Endodermal cell (in vitro differentiated cells): ENCODE results near the gene SYNE1. TPM values are rescaled to one million over a fixed set of nuclear protein-coding genes. Genes with fewer than 3 reads are reported as not detected.

ENCODE experiments used
- DNase-seq: peaks from one replicate; pipeline ENCODE4 v3.0.0-alpha.2; 2017
- H3K27ac ChIP-seq: 2 replicates; pipeline ENCODE4 v1.5.1; 2013; ENCODE audit warnings: mild to moderate bottlenecking, low read depth, low read length, moderate library complexity
- H3K27me3 ChIP-seq: 2 replicates; pipeline ENCODE4 v1.6.1; 2013; ENCODE audit warnings: mild to moderate bottlenecking, low read length, moderate library complexity; ENCODE audit not compliant: insufficient read depth, control insufficient read depth, poor library complexity, severe bottlenecking
- H3K36me3 ChIP-seq: 2 replicates; pipeline ENCODE4 v1.7.0; 2013; ENCODE audit warnings: mild to moderate bottlenecking, low read length, moderate library complexity; ENCODE audit not compliant: control insufficient read depth, insufficient read depth
- H3K4me1 ChIP-seq: one replicate; pipeline ENCODE4 v1.7.0; 2013; ENCODE audit warnings: low read length; ENCODE audit not compliant: control insufficient read depth, insufficient read depth
- H3K4me3 ChIP-seq: 2 replicates; pipeline ENCODE4 v1.5.1; 2013; ENCODE audit warnings: mild to moderate bottlenecking, low read length, moderate library complexity
- H3K9ac ChIP-seq: 2 replicates; pipeline ENCODE4 v1.6.1; 2013; ENCODE audit warnings: mild to moderate bottlenecking, low read length, moderate library complexity; ENCODE audit not compliant: poor library complexity, severe bottlenecking; ENCODE audit errors: extremely low read depth
- H3K9me3 ChIP-seq: 2 replicates; pipeline ENCODE4 v1.6.1; 2013; ENCODE audit warnings: mild to moderate bottlenecking, low read length, moderate library complexity; ENCODE audit not compliant: control insufficient read depth
- H3K27ac Mint-ChIP-seq: 2 replicates; pipeline ENCODE4 v1.8.0; 2020; ENCODE audit warnings: mixed read lengths
- H3K27me3 Mint-ChIP-seq: 2 replicates; pipeline ENCODE4 v1.8.0; 2021; ENCODE audit warnings: mild to moderate bottlenecking, mixed read lengths; ENCODE audit not compliant: insufficient read depth
- H3K36me3 Mint-ChIP-seq: 2 replicates; pipeline ENCODE4 v1.8.0; 2020; ENCODE audit warnings: low read depth, mixed read lengths
- H3K4me1 Mint-ChIP-seq: 2 replicates; pipeline ENCODE4 v1.8.0; 2020; ENCODE audit warnings: mixed read lengths
- H3K4me3 Mint-ChIP-seq: 2 replicates; pipeline ENCODE4 v1.8.0; 2020; ENCODE audit warnings: mild to moderate bottlenecking, moderate library complexity, mixed read lengths
- H3K9me3 Mint-ChIP-seq: 2 replicates; pipeline ENCODE4 v1.8.0; 2020; ENCODE audit warnings: mild to moderate bottlenecking, mixed read lengths
- WGBS, 2 experiments: methylation state at CpG; one replicate each; pipeline versions ENCODE4 v1.1.5 to v1.1.7; 2013; ENCODE audit warnings: missing lambda C conversion rate in 2 of 2, mixed read lengths in 1 of 2; ENCODE audit not compliant: insufficient coverage in 1 of 2, insufficient read length in 1 of 2; 5-methylcytosine and 5-hydroxymethylcytosine counted together
- total RNA-seq, 2 donors: library from RNA; stranded (reverse); fragmentation: NEBNext Ultra II Directional in 1 of 2; extraction: Animal tissue kit (Norgen Biotek cat#: 25700) in 1 of 2; gene quantifications; 2 replicates in 1 of 2; 3 replicates in 1 of 2; pipeline ENCODE4 v1.2.1, GENCODE V29; 2021
- TF ChIP-seq, protein P1 (sequence below): fragments of 200-600 bp; sonication (generic); conservative IDR thresholded peaks from 2 replicates; pipeline ENCODE4 v1.5.0; 2021; ENCODE audit warnings: antibody characterized with exemption, mild to moderate bottlenecking

SYNE1 gene
- total RNA-seq, 2 donors from 2014 or later, result 7.9 to 9.5 TPM

DNA sequence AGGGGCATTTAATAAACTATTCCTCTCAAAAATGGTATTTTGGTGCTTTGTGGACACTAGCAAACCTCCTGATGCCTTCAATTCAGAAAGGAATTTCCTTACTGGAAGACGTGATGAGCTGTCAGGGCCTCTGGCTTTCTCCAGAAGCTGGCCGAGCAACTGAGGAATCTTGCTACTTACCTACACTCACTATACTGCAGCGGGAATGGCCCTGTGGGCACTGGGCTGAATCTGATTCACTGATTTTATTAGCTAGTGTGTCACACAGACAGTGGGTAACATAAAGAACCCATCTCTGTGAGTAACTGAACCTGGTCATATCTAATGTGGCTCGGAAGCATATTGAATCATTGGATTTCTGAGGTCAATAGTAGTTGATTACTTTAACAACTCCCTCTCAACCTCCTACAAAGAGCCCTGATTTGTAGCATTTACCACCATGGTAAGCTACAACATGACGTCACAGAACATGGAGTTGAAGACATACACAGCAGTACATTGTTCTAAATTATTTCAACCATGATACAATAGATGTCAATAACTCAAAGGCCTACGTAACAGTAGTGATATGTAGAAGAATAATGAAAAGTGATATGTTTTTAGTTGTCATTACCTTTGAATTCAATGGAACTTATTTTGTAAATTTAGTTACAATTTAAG lies 232.1 kb downstream of the SYNE1 start:
- H3K4me3 Mint-ChIP-seq, result no peak overlapping the region
- TF ChIP-seq, protein P1, sequence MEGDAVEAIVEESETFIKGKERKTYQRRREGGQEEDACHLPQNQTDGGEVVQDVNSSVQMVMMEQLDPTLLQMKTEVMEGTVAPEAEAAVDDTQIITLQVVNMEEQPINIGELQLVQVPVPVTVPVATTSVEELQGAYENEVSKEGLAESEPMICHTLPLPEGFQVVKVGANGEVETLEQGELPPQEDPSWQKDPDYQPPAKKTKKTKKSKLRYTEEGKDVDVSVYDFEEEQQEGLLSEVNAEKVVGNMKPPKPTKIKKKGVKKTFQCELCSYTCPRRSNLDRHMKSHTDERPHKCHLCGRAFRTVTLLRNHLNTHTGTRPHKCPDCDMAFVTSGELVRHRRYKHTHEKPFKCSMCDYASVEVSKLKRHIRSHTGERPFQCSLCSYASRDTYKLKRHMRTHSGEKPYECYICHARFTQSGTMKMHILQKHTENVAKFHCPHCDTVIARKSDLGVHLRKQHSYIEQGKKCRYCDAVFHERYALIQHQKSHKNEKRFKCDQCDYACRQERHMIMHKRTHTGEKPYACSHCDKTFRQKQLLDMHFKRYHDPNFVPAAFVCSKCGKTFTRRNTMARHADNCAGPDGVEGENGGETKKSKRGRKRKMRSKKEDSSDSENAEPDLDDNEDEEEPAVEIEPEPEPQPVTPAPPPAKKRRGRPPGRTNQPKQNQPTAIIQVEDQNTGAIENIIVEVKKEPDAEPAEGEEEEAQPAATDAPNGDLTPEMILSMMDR, result no peak
- WGBS, 2 experiments, result 67 to 88% methylated on average over 1 to 6 of the region's 6 CpGs

GRCh38 chr6:152404086-152404857 lies 232.9 kb downstream of the SYNE1 start:
- DNase-seq, result no peak
- H3K27ac Mint-ChIP-seq, result no peak overlapping the region
- H3K4me3 Mint-ChIP-seq, result no peak overlapping the region
- no peak overlapping the region for H3K4me3 ChIP-seq
- H3K36me3 Mint-ChIP-seq, result no peaks in the 10 kb centered on the region
- H3K27me3 ChIP-seq, result no peaks in the 10 kb centered on the region
- no peaks in the 10 kb centered on the region for H3K9me3 Mint-ChIP-seq
- H3K36me3 ChIP-seq, result no peaks in the 10 kb centered on the region
- WGBS, 2 experiments, result 87 to 100% methylated on average over 1 to 5 of the region's 6 CpGs
- H3K9me3 ChIP-seq, result no peaks in the 10 kb centered on the region
- H3K27me3 Mint-ChIP-seq, result no peaks in the 10 kb centered on the region
- H3K27ac ChIP-seq, result no peak overlapping the region
- no peaks in the 10 kb centered on the region for H3K4me1 ChIP-seq
- no peak overlapping the region for H3K9ac ChIP-seq
- H3K4me1 Mint-ChIP-seq, result peaks cover 3% of the 10 kb centered on the region
- TF ChIP-seq, protein P1, result no peak

More for the DNA sequence above, 232.1 kb downstream of the SYNE1 start:
- Histone ChIP-seq H3K4me1 (no peaks in the 10 kb centered on the region), H3K4me3 (no peak overlapping the region), H3K36me3 (no peaks in the 10 kb centered on the region), H3K9ac (no peak overlapping the region), H3K27ac (no peak overlapping the region), H3K27me3 (no peaks in the 10 kb centered on the region), H3K9me3 (no peaks in the 10 kb centered on the region)
- no peaks in the 10 kb centered on the region for H3K36me3 Mint-ChIP-seq
- no peaks in the 10 kb centered on the region for H3K27me3 Mint-ChIP-seq
- DNase-seq, result no peak
- peaks cover 3% of the 10 kb centered on the region for H3K4me1 Mint-ChIP-seq
- no peaks in the 10 kb centered on the region for H3K9me3 Mint-ChIP-seq
- no peak overlapping the region for H3K27ac Mint-ChIP-seq

GRCh38 chr6:152402791-152403190 lies 234.4 kb downstream of the SYNE1 start:
- no peak overlapping the region for H3K27ac Mint-ChIP-seq

More at GRCh38 chr6:152402791-152403190, 234.4 kb downstream of the SYNE1 start:
- Histone ChIP-seq H3K4me3 (no peak overlapping the region), H3K27ac (no peak overlapping the region), H3K4me1 (no peaks in the 10 kb centered on the region), H3K9me3 (no peaks in the 10 kb centered on the region), H3K9ac (no peak overlapping the region), H3K27me3 (no peaks in the 10 kb centered on the region), H3K36me3 (no peaks in the 10 kb centered on the region)
- TF ChIP-seq, protein P1, result no peak
- Mint-ChIP-seq H3K4me1 (peaks cover 8% of the 10 kb centered on the region), H3K4me3 (no peak overlapping the region), H3K27me3 (no peaks in the 10 kb centered on the region), H3K36me3 (no peaks in the 10 kb centered on the region), H3K9me3 (no peaks in the 10 kb centered on the region)
- WGBS, 2 experiments, result 79 to 95% methylated on average over 2 of the region's 2 CpGs
- no peak for DNase-seq
